Measurements from ENCODE around the gene POU4F1. TPM values are rescaled to one million over a fixed set of nuclear protein-coding genes. Genes with fewer than 3 reads are reported as not detected.

POU4F1 gene
- polyA plus RNA-seq (2012; ENCODE audit: insufficient read length, low read depth) = 2.8 TPM

- TF ChIP-seq REST (IDR thresholded peaks at IDR 0.05; ENCODE audit: insufficient read depth in 1 of 2, low read depth in 2 of 2, low read length in 2 of 2) (no peak), SIN3A (IDR thresholded peaks at IDR 0.05; ENCODE audit: borderline replicate concordance, insufficient read depth, low read length) (0 out of 2 replicates have a peak, but pooled peaks have one; percentile 36), FOXP2 (optimal IDR thresholded peaks at IDR 0.05; ENCODE audit: borderline replicate concordance, extremely low read depth, extremely low read length, insufficient read depth) (peak; percentile 59)
These were observed at the start of gene POU4F1 for GRCh38 chr13:78603240-78603957. TSS of gene POU4F1 (minus strand) at chr13:78603552. CDS start at chr13:78603326, 226 bp downstream.

GRCh38 chr13:78652651-78653050, 49.3 kb upstream of the POU4F1 start:
- no peak for TF ChIP-seq POLR2AphosphoS5 (IDR thresholded peaks at IDR 0.05; ENCODE audit: low read depth, low read length)
- no peak for TF ChIP-seq TAF1 (IDR thresholded peaks at IDR 0.05; ENCODE audit: borderline replicate concordance, insufficient read depth, low read length)
- TF ChIP-seq SIN3A (IDR thresholded peaks at IDR 0.05; ENCODE audit: borderline replicate concordance, insufficient read depth, low read length) = no peak
- no peak for TF ChIP-seq REST (IDR thresholded peaks at IDR 0.05; ENCODE audit: insufficient read depth in 1 of 2, low read depth in 2 of 2, low read length in 2 of 2)
- no peak for TF ChIP-seq FOXP2 (optimal IDR thresholded peaks at IDR 0.05; ENCODE audit: borderline replicate concordance, extremely low read depth, extremely low read length, insufficient read depth)

- TF ChIP-seq POLR2AphosphoS5 (IDR thresholded peaks at IDR 0.05; ENCODE audit: low read depth, low read length) (no peak), TAF1 (IDR thresholded peaks at IDR 0.05; ENCODE audit: borderline replicate concordance, insufficient read depth, low read length) (no peak)
These were observed 47.3 kb upstream of the POU4F1 start for GRCh38 chr13:78650717-78651083.

GRCh38 chr13:78649997-78650716, 46.8 kb upstream of the POU4F1 start:
- TF ChIP-seq TAF1 (IDR thresholded peaks at IDR 0.05; ENCODE audit: borderline replicate concordance, insufficient read depth, low read length) = no peak
- TF ChIP-seq SIN3A (IDR thresholded peaks at IDR 0.05; ENCODE audit: borderline replicate concordance, insufficient read depth, low read length) = no peak
- TF ChIP-seq POLR2AphosphoS5 (IDR thresholded peaks at IDR 0.05; ENCODE audit: low read depth, low read length) = no peak
- no peak for TF ChIP-seq REST (IDR thresholded peaks at IDR 0.05; ENCODE audit: insufficient read depth in 1 of 2, low read depth in 2 of 2, low read length in 2 of 2)
- TF ChIP-seq FOXP2 (optimal IDR thresholded peaks at IDR 0.05; ENCODE audit: borderline replicate concordance, extremely low read depth, extremely low read length, insufficient read depth) = no peak

GRCh38 chr13:78638216-78638615, 34.9 kb upstream of the POU4F1 start:
- no peak for TF ChIP-seq FOXP2 (optimal IDR thresholded peaks at IDR 0.05; ENCODE audit: borderline replicate concordance, extremely low read depth, extremely low read length, insufficient read depth)
- no peak for TF ChIP-seq TAF1 (IDR thresholded peaks at IDR 0.05; ENCODE audit: borderline replicate concordance, insufficient read depth, low read length)
- no peak for TF ChIP-seq SIN3A (IDR thresholded peaks at IDR 0.05; ENCODE audit: borderline replicate concordance, insufficient read depth, low read length)
- TF ChIP-seq REST (IDR thresholded peaks at IDR 0.05; ENCODE audit: insufficient read depth in 1 of 2, low read depth in 2 of 2, low read length in 2 of 2) = no peak
- no peak for TF ChIP-seq POLR2AphosphoS5 (IDR thresholded peaks at IDR 0.05; ENCODE audit: low read depth, low read length)
